ENCODE data around the gene SLC26A3. TPM values are rescaled to one million over a fixed set of nuclear protein-coding genes. Genes with fewer than 3 reads are reported as not detected.
A peak's percentile ranks its signal among the peaks of the same experiment; 100 is the strongest.

The SLC26A3 gene
- total and polyA plus RNA-seq, 4 donors: under 0.01 to 0.49 (median 0.14) TPM

GRCh38 chr7:107754642-107755041, 48.4 kb downstream of the SLC26A3 start:
- DNase-seq (ENCODE audit: low spot score): no peak
- Histone ChIP-seq H3K27ac (ENCODE audit: low read depth in 1 of 2, low read length in 2 of 2) (no peak overlapping the region), H3K9me3 (ENCODE audit: control insufficient read depth in 4 of 4, low read length in 3 of 4) (no peaks in the 10 kb centered on the region), H3K4me1 (ENCODE audit: control insufficient read depth in 4 of 4, insufficient read depth in 4 of 4, low read length in 3 of 4) (no peaks in the 10 kb centered on the region), H3K36me3 (ENCODE audit: control insufficient read depth in 4 of 4, insufficient read depth in 3 of 4, low read depth in 1 of 4, low read length in 3 of 4) (peaks cover 13 to 66% (median 55%) of the 10 kb centered on the region in 4 donors), H3K27me3 (ENCODE audit: control insufficient read depth in 4 of 4, insufficient read depth in 4 of 4, low read length in 3 of 4) (no peaks in the 10 kb centered on the region), H3K4me3 (ENCODE audit: low read depth in 1 of 3, low read length in 3 of 3) (no peak overlapping the region), H3K9ac (ENCODE audit: low read depth in 1 of 2, low read length in 2 of 2) (no peak overlapping the region)
- WGBS: 98% methylated on average over 2 of the region's 2 CpGs
- TF ChIP-seq EGR1 (IDR thresholded peaks at IDR 0.05; ENCODE audit: low read depth in 2 of 2): no peak
- TF ChIP-seq RAD21 (IDR thresholded peaks at IDR 0.05): peak in 1 of 2 donors; percentile 51
- TF ChIP-seq, protein P1, sequence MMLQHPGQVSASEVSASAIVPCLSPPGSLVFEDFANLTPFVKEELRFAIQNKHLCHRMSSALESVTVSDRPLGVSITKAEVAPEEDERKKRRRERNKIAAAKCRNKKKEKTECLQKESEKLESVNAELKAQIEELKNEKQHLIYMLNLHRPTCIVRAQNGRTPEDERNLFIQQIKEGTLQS (IDR thresholded peaks at IDR 0.05): no peak
- TF ChIP-seq, protein P2, sequence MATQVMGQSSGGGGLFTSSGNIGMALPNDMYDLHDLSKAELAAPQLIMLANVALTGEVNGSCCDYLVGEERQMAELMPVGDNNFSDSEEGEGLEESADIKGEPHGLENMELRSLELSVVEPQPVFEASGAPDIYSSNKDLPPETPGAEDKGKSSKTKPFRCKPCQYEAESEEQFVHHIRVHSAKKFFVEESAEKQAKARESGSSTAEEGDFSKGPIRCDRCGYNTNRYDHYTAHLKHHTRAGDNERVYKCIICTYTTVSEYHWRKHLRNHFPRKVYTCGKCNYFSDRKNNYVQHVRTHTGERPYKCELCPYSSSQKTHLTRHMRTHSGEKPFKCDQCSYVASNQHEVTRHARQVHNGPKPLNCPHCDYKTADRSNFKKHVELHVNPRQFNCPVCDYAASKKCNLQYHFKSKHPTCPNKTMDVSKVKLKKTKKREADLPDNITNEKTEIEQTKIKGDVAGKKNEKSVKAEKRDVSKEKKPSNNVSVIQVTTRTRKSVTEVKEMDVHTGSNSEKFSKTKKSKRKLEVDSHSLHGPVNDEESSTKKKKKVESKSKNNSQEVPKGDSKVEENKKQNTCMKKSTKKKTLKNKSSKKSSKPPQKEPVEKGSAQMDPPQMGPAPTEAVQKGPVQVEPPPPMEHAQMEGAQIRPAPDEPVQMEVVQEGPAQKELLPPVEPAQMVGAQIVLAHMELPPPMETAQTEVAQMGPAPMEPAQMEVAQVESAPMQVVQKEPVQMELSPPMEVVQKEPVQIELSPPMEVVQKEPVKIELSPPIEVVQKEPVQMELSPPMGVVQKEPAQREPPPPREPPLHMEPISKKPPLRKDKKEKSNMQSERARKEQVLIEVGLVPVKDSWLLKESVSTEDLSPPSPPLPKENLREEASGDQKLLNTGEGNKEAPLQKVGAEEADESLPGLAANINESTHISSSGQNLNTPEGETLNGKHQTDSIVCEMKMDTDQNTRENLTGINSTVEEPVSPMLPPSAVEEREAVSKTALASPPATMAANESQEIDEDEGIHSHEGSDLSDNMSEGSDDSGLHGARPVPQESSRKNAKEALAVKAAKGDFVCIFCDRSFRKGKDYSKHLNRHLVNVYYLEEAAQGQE (IDR thresholded peaks at IDR 0.05): no peak

GRCh38 chr7:107751113-107751512, 51.9 kb downstream of the SLC26A3 start:
- no peak overlapping the region for H3K27ac ChIP-seq (ENCODE audit: low read depth in 1 of 2, low read length in 2 of 2)
- no peak for DNase-seq (ENCODE audit: low spot score)
- H3K4me3 ChIP-seq (ENCODE audit: low read depth in 1 of 3, low read length in 3 of 3): no peak overlapping the region
- no peaks in the 10 kb centered on the region for H3K9me3 ChIP-seq (ENCODE audit: control insufficient read depth in 4 of 4, low read length in 3 of 4)
- TF ChIP-seq TAF1 (conservative IDR thresholded peaks at IDR 0.05) (no peak), GABPA (IDR thresholded peaks at IDR 0.05 in 1 of 2, conservative IDR thresholded peaks at IDR 0.05 in 1 of 2) (no peak), EGR1 (IDR thresholded peaks at IDR 0.05; ENCODE audit: low read depth in 2 of 2) (no peak), YY1 (IDR thresholded peaks at IDR 0.05) (no peak), RXRA (IDR thresholded peaks at IDR 0.05) (no peak), FOXA1 (IDR thresholded peaks at IDR 0.05) (no peak), FOXA2 (IDR thresholded peaks at IDR 0.05) (no peak), NR2F2 (IDR thresholded peaks at IDR 0.05) (no peak), HNF4G (IDR thresholded peaks at IDR 0.05) (no peak), RAD21 (IDR thresholded peaks at IDR 0.05) (no peak)
- TF ChIP-seq, protein P3, sequence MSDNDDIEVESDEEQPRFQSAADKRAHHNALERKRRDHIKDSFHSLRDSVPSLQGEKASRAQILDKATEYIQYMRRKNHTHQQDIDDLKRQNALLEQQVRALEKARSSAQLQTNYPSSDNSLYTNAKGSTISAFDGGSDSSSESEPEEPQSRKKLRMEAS (IDR thresholded peaks at IDR 0.05): no peak
- TF ChIP-seq, protein P1 (IDR thresholded peaks at IDR 0.05): no peak
- H3K27me3 ChIP-seq (ENCODE audit: control insufficient read depth in 4 of 4, insufficient read depth in 4 of 4, low read length in 3 of 4): no peaks in the 10 kb centered on the region
- peaks cover 9 to 43% (median 34%) of the 10 kb centered on the region in 4 donors for H3K36me3 ChIP-seq (ENCODE audit: control insufficient read depth in 4 of 4, insufficient read depth in 3 of 4, low read depth in 1 of 4, low read length in 3 of 4)
- H3K4me1 ChIP-seq (ENCODE audit: control insufficient read depth in 4 of 4, insufficient read depth in 4 of 4, low read length in 3 of 4): peaks cover 0 to 5% (median under 1%) of the 10 kb centered on the region in 4 donors
- WGBS: 94% methylated on average over 7 of the region's 7 CpGs
- H3K9ac ChIP-seq (ENCODE audit: low read depth in 1 of 2, low read length in 2 of 2): no peak overlapping the region

DNA sequence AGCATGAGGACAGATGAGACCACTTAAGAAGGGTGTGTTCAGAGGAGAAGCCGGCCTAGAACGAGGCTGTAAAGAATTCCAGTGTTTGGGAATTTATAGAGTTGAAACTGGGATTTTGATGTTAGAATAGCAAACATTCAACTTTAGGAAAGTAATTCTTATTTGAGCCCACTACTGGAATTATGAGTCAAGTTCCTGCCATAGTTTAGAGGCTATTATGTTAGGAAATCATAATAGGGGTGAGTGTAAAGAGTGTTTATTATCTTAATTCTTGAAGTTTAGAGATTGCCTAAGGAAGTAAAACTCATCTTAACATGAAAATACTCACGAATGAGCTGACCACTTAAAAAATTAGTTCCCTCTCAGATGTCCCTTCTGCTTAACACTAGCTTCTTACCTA, 57.0 kb downstream of the SLC26A3 start:
- Histone ChIP-seq H3K9ac (ENCODE audit: low read depth in 1 of 2, low read length in 2 of 2) (no peak overlapping the region), H3K4me3 (ENCODE audit: low read depth in 1 of 3, low read length in 3 of 3) (no peak overlapping the region), H3K4me1 (ENCODE audit: control insufficient read depth in 4 of 4, insufficient read depth in 4 of 4, low read length in 3 of 4) (peaks cover 5 to 31% (median 25%) of the 10 kb centered on the region in 4 donors), H3K9me3 (ENCODE audit: control insufficient read depth in 4 of 4, low read length in 3 of 4) (no peaks in the 10 kb centered on the region), H3K36me3 (ENCODE audit: control insufficient read depth in 4 of 4, insufficient read depth in 3 of 4, low read depth in 1 of 4, low read length in 3 of 4) (peaks cover 0 to 11% (median 9%) of the 10 kb centered on the region in 4 donors), H3K27ac (ENCODE audit: low read depth in 1 of 2, low read length in 2 of 2) (no peak overlapping the region), H3K27me3 (ENCODE audit: control insufficient read depth in 4 of 4, insufficient read depth in 4 of 4, low read length in 3 of 4) (no peaks in the 10 kb centered on the region)
- no peak for DNase-seq (ENCODE audit: low spot score)
- TF ChIP-seq RXRA (IDR thresholded peaks at IDR 0.05) (no peak), SP1 (IDR thresholded peaks at IDR 0.05) (no peak), FOXA2 (IDR thresholded peaks at IDR 0.05) (no peak), NR2F2 (IDR thresholded peaks at IDR 0.05) (no peak), YY1 (IDR thresholded peaks at IDR 0.05) (no peak), CTCF (IDR thresholded peaks at IDR 0.05; ENCODE audit: low read depth, low read length, missing input control) (no peak), GABPA (IDR thresholded peaks at IDR 0.05 in 1 of 2, conservative IDR thresholded peaks at IDR 0.05 in 1 of 2) (no peak), RAD21 (IDR thresholded peaks at IDR 0.05) (no peak)
- TF ChIP-seq, protein P3 (IDR thresholded peaks at IDR 0.05): no peak
- TF ChIP-seq, protein P4, sequence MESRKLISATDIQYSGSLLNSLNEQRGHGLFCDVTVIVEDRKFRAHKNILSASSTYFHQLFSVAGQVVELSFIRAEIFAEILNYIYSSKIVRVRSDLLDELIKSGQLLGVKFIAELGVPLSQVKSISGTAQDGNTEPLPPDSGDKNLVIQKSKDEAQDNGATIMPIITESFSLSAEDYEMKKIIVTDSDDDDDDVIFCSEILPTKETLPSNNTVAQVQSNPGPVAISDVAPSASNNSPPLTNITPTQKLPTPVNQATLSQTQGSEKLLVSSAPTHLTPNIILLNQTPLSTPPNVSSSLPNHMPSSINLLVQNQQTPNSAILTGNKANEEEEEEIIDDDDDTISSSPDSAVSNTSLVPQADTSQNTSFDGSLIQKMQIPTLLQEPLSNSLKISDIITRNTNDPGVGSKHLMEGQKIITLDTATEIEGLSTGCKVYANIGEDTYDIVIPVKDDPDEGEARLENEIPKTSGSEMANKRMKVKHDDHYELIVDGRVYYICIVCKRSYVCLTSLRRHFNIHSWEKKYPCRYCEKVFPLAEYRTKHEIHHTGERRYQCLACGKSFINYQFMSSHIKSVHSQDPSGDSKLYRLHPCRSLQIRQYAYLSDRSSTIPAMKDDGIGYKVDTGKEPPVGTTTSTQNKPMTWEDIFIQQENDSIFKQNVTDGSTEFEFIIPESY (IDR thresholded peaks at IDR 0.05): no peak
- TF ChIP-seq, protein P1 (IDR thresholded peaks at IDR 0.05): no peak
- WGBS: 72% methylated on average over 3 of the region's 3 CpGs
